Gastrocnemius medialis (tissue), 4 donors: ENCODE results near the gene KLHL11. TPM values are rescaled to one million over a fixed set of nuclear protein-coding genes. Genes with fewer than 3 reads are reported as not detected.
A peak's percentile ranks its signal among the peaks of the same experiment; 100 is the strongest.

Experiments used
- ATAC-seq, 2 donors: fragments of 150-250 bp; one replicate each; pipeline ENCODE4 v1.9.1; 2016
- DNase-seq, 2 donors: peaks; one replicate each; pipeline ENCODE4 v3.0.0-alpha.2; 2019
- H3K27ac ChIP-seq, 4 donors: fragments of 200-600 bp; sonication (generic); 1 replicate in 1 of 4; 2 replicates in 3 of 4; pipeline ENCODE4 v1.5.1; 2016 to 2018; ENCODE audit warnings: mild to moderate bottlenecking in 2 of 4, moderate library complexity in 1 of 4
- H3K27me3 ChIP-seq, 3 donors: fragments of 200-600 bp; sonication (generic) in 2 of 3; 1 replicate in 1 of 3; 2 replicates in 2 of 3; pipeline versions ENCODE4 v1.5.1 to v1.6.0; 2016 to 2019; ENCODE audit warnings: mild to moderate bottlenecking in 1 of 3, moderate library complexity in 1 of 3
- H3K36me3 ChIP-seq, 2 donors: fragments of 200-600 bp; sonication (generic) in 1 of 2; one replicate each; pipeline ENCODE4 v1.5.1; 2017 to 2018
- H3K4me1 ChIP-seq, 2 donors: fragments of 200-600 bp; sonication (generic) in 1 of 2; one replicate each; pipeline ENCODE4 v1.5.1; 2016 to 2017; ENCODE audit warnings: mild to moderate bottlenecking in 2 of 2
- H3K4me3 ChIP-seq, 4 donors: fragments of 200-600 bp; sonication (generic) in 3 of 4; 1 replicate in 1 of 4; 2 replicates in 3 of 4; pipeline ENCODE4 v1.5.1; 2016 to 2019; ENCODE audit warnings: mild to moderate bottlenecking in 2 of 4
- H3K9me3 ChIP-seq, 3 donors: fragments of 200-600 bp; sonication (generic) in 2 of 3; 1 replicate in 1 of 3; 2 replicates in 2 of 3; pipeline ENCODE4 v1.5.1; 2016 to 2019
- CTCF ChIP-seq, 5 experiments: fragments of 450-650 bp in 3 of 5; fragments of 200-600 bp in 2 of 5; sonication (generic) in 2 of 5; IDR thresholded peaks in 4 of 5; conservative IDR thresholded peaks in 1 of 5; 1 replicate in 4 of 5; 2 replicates in 1 of 5; pipeline ENCODE4 v1.5.1; 2016 to 2019; ENCODE audit warnings: antibody characterized with exemption in 5 of 5, mild to moderate bottlenecking in 3 of 5, moderate library complexity in 3 of 5
- POLR2A ChIP-seq, 2 donors: fragments of 450-650 bp; IDR thresholded peaks; one replicate each; pipeline ENCODE4 v1.6.1; 2017; ENCODE audit warnings: antibody characterized with exemption in 2 of 2, mild to moderate bottlenecking in 2 of 2, moderate library complexity in 2 of 2
- in situ Hi-C, 4 donors: fragments of 200-750 bp; cut with MboI; loops; one replicate each; pipeline versions ENCODE4 v1.15.0 to v1.8.0; 2017; ENCODE audit warnings: low sequenced_read_pairs in 4 of 4
- intact Hi-C: fragments of 100-400 bp; cut with DNase I; formaldehyde crosslinking; loops from one replicate; pipeline ENCODE4 v1.15.1; 2023; ENCODE audit warnings: low total_unique reads
- total RNA-seq, 4 donors: library from RNA; depleted of rRNA; stranded (reverse); fragments of >200 nt; gene quantifications; one replicate each; pipeline versions ENCODE4 v1.1.0 to v1.2.3, GENCODE V29; 2016

Gene KLHL11
- total RNA-seq, 4 donors from 2014 or later, result 2.2 to 4.7 (median 3.8) TPM

GRCh38 chr17:41892021-41892376, 26.8 kb upstream of the KLHL11 start:
- ATAC-seq, result no peak
- no peak for DNase-seq
- Histone ChIP-seq H3K27me3 (no peaks in the 10 kb centered on the region), H3K27ac (no peak overlapping the region), H3K4me1 (no peaks in the 10 kb centered on the region), H3K4me3 (no peak overlapping the region), H3K9me3 (no peaks in the 10 kb centered on the region), H3K36me3 (peaks cover 0 to 68% of the 10 kb centered on the region in 2 donors)
- in situ Hi-C loops, result no loop called here
- intact Hi-C loops, result no loop called here
- no peak for TF ChIP-seq POLR2A (IDR thresholded peaks at IDR 0.05)
- no peak for TF ChIP-seq CTCF (IDR thresholded peaks at IDR 0.05 in 4 of 5, conservative IDR thresholded peaks at IDR 0.05 in 1 of 5)

- in situ Hi-C loops (no loop called here), intact Hi-C loops (no loop called here)
- Histone ChIP-seq H3K9me3 (no peaks in the 10 kb centered on the region), H3K4me1 (no peaks in the 10 kb centered on the region), H3K36me3 (peaks cover 0 to 69% of the 10 kb centered on the region in 2 donors), H3K27me3 (no peaks in the 10 kb centered on the region), H3K4me3 (no peak overlapping the region), H3K27ac (no peak overlapping the region)
- DNase-seq (no peak), ATAC-seq (no peak)
- TF ChIP-seq CTCF (IDR thresholded peaks at IDR 0.05 in 4 of 5, conservative IDR thresholded peaks at IDR 0.05 in 1 of 5), result no peak
- TF ChIP-seq POLR2A (IDR thresholded peaks at IDR 0.05), result no peak
These were observed 26.2 kb upstream of the KLHL11 start for GRCh38 chr17:41891135-41892020.

- peaks cover 0 to 94% of the 10 kb centered on the region in 2 donors for H3K36me3 ChIP-seq
- no peak for DNase-seq
- in situ Hi-C loops, result no loop called here
- intact Hi-C loops, result no loop called here
- no peak for TF ChIP-seq CTCF (IDR thresholded peaks at IDR 0.05 in 4 of 5, conservative IDR thresholded peaks at IDR 0.05 in 1 of 5)
- TF ChIP-seq POLR2A (IDR thresholded peaks at IDR 0.05), result no peak
- no peaks in the 10 kb centered on the region for H3K27me3 ChIP-seq
- no peak overlapping the region for H3K4me3 ChIP-seq
- H3K9me3 ChIP-seq, result no peaks in the 10 kb centered on the region
- no peak overlapping the region for H3K27ac ChIP-seq
- H3K4me1 ChIP-seq, result no peaks in the 10 kb centered on the region
- no peak for ATAC-seq
These were observed 23.2 kb upstream of the KLHL11 start for GRCh38 chr17:41888332-41888965.

- Histone ChIP-seq H3K4me3 (no peak overlapping the region), H3K36me3 (peaks cover 0 to 78% of the 10 kb centered on the region in 2 donors), H3K27me3 (no peaks in the 10 kb centered on the region), H3K9me3 (no peaks in the 10 kb centered on the region), H3K4me1 (no peaks in the 10 kb centered on the region), H3K27ac (no peak overlapping the region)
- DNase-seq (no peak), ATAC-seq (no peak)
- TF ChIP-seq POLR2A (IDR thresholded peaks at IDR 0.05) (no peak), CTCF (IDR thresholded peaks at IDR 0.05 in 4 of 5, conservative IDR thresholded peaks at IDR 0.05 in 1 of 5) (peak in 1 of 5 experiments; percentile 6)
- in situ Hi-C loops (no loop called here), intact Hi-C loops (no loop called here)
These were observed 20.5 kb upstream of the KLHL11 start for GRCh38 chr17:41885733-41886132.
